Measurements from ENCODE around the gene BCAS1. TPM values are rescaled to one million over a fixed set of nuclear protein-coding genes. Genes with fewer than 3 reads are reported as not detected.

The BCAS1 gene
- total RNA-seq, 2 experiments from 2014 or later, result 0.16 to 0.19 TPM

GRCh38 chr20:53925651-53926401 is 144.6 kb downstream of the BCAS1 start:
- peaks cover 95% of the 10 kb centered on the region for H3K4me1 ChIP-seq (ENCODE audit: insufficient read depth, low read length, poor library complexity, severe bottlenecking)

GRCh38 chr20:53923566-53924369 is 146.6 kb downstream of the BCAS1 start:
- BruUV-seq (replicated peaks), result no TSS peak
- CTCF ChIA-PET (ENCODE audit: unreplicated experiment), result interaction anchor here (0.6 to 1.1 kb wide), 2 partner anchors 10 kb away, joined by 3 read pairs; no protein-coding TSS in a partner anchor
- peaks cover 11% of the 10 kb centered on the region; the same call in 1 of the 2 replicates for H3K9me3 ChIP-seq (ENCODE audit: low read length)
- peak overlapping the region; percentile 53; the same call in 1 of the 2 replicates for H2AFZ ChIP-seq (ENCODE audit: low read length)
- H3K36me3 ChIP-seq (ENCODE audit: insufficient read depth, low read length), result peaks cover 8% of the 10 kb centered on the region
- H3K27ac ChIP-seq (ENCODE audit: low read depth, low read length, poor library complexity, severe bottlenecking), result peak overlapping the region; percentile 95
- intact Hi-C loops (cut with micrococcal nuclease; ENCODE audit: unreplicated experiment), result no loop called here
- peaks cover 89% of the 10 kb centered on the region for H3K4me1 ChIP-seq (ENCODE audit: insufficient read depth, low read length, poor library complexity, severe bottlenecking)
- POLR2A ChIA-PET, result interaction anchor here (0.6 to 7.5 kb wide), 7 partner anchors 12 to 1453 kb away, joined by 3 to 102 read pairs (median 3); no protein-coding TSS in a partner anchor
- no peaks in the 10 kb centered on the region for H3K79me2 ChIP-seq (ENCODE audit: insufficient read depth, low read depth, low read length)
- peak overlapping the region; percentile 53 for H3K4me3 ChIP-seq (ENCODE audit: low read depth, low read length, poor library complexity, severe bottlenecking)
- 0 out of 2 replicates have a peak, but pooled peaks have one; percentile 11 for TF ChIP-seq CTCF (conservative IDR thresholded peaks at IDR 0.05; ENCODE audit: low read length)
- TF ChIP-seq EZH2phosphoT487 (IDR thresholded peaks at IDR 0.05; ENCODE audit: borderline replicate concordance, low read depth, low read length), result no peak
- H4K20me1 ChIP-seq (ENCODE audit: insufficient read depth, low read length), result no peaks in the 10 kb centered on the region
- H3K4me2 ChIP-seq (ENCODE audit: low read length), result peak overlapping the region; percentile 86
- DNase-seq (ENCODE audit: low spot score), result peak; percentile 47
- no peaks in the 10 kb centered on the region for H3K9me2 ChIP-seq (ENCODE audit: insufficient read depth, low read length)

More at GRCh38 chr20:53925651-53926401, 144.6 kb downstream of the BCAS1 start:
- Histone ChIP-seq H4K20me1 (ENCODE audit: insufficient read depth, low read length) (no peaks in the 10 kb centered on the region), H3K36me3 (ENCODE audit: insufficient read depth, low read length) (peaks cover 8% of the 10 kb centered on the region), H3K9me2 (ENCODE audit: insufficient read depth, low read length) (no peaks in the 10 kb centered on the region), H3K27ac (ENCODE audit: low read depth, low read length, poor library complexity, severe bottlenecking) (peak overlapping the region; percentile 99), H2AFZ (ENCODE audit: low read length) (peak overlapping the region; percentile 66; the same call in 1 of the 2 replicates), H3K9me3 (ENCODE audit: low read length) (peaks cover 11% of the 10 kb centered on the region; the same call in 1 of the 2 replicates), H3K79me2 (ENCODE audit: insufficient read depth, low read depth, low read length) (no peaks in the 10 kb centered on the region), H3K4me3 (ENCODE audit: low read depth, low read length, poor library complexity, severe bottlenecking) (peak overlapping the region; percentile 59), H3K4me2 (ENCODE audit: low read length) (peak overlapping the region; percentile 97)
- intact Hi-C loops (cut with micrococcal nuclease; ENCODE audit: unreplicated experiment), result no loop called here
- CTCF ChIA-PET (ENCODE audit: unreplicated experiment), result interaction anchor here (0.6 to 1.0 kb wide), 3 partner anchors 11 to 28 kb away, joined by 3 read pairs; no protein-coding TSS in a partner anchor
- TF ChIP-seq CTCF (conservative IDR thresholded peaks at IDR 0.05; ENCODE audit: low read length), result no peak
- TF ChIP-seq EZH2phosphoT487 (IDR thresholded peaks at IDR 0.05; ENCODE audit: borderline replicate concordance, low read depth, low read length), result no peak
- peak; percentile 78 for DNase-seq (ENCODE audit: low spot score)
- POLR2A ChIA-PET, result interaction anchor here (0.6 to 7.5 kb wide), 20 partner anchors 9 to 346 kb away, joined by 3 to 102 read pairs (median 4); no protein-coding TSS in a partner anchor
- BruUV-seq (replicated peaks), result TSS peak; percentile 98
